ENCODE results near the gene SPTAN1.

Gene SPTAN1

GRCh38 chr9:128607642-128608350 is 55.4 kb downstream of the SPTAN1 start:
- no peak for DNase-seq

- DNase-seq, result no peak
Measured at GRCh38 chr9:128610897-128611296, 58.5 kb downstream of the SPTAN1 start.

- no peak for DNase-seq
Measured at GRCh38 chr9:128611600-128612394, 59.4 kb downstream of the SPTAN1 start.

- no peak for DNase-seq
Measured at GRCh38 chr9:128614728-128615127, 62.3 kb downstream of the SPTAN1 start.

GRCh38 chr9:128615571-128615970 is 63.2 kb downstream of the SPTAN1 start:
- no peak for DNase-seq

GRCh38 chr9:128617943-128618342 is 65.6 kb downstream of the SPTAN1 start:
- no peak for DNase-seq

- DNase-seq, result no peak
Measured at GRCh38 chr9:128619127-128619526, 66.7 kb downstream of the SPTAN1 start.

- DNase-seq, result no peak
Measured at GRCh38 chr9:128619779-128620178, 67.4 kb downstream of the SPTAN1 start.

- no peak for DNase-seq
Measured at GRCh38 chr9:128621730-128622455, 69.5 kb downstream of the SPTAN1 start.

GRCh38 chr9:128624566-128624965 is 72.2 kb downstream of the SPTAN1 start:
- no peak for DNase-seq

- no peak for DNase-seq
Measured at GRCh38 chr9:128625391-128626146, 73.2 kb downstream of the SPTAN1 start.

GRCh38 chr9:128626181-128626580 is 73.8 kb downstream of the SPTAN1 start:
- no peak for DNase-seq

GRCh38 chr9:128627127-128627715 is 74.8 kb downstream of the SPTAN1 start:
- DNase-seq, result no peak

GRCh38 chr9:128627906-128628305 is 75.5 kb downstream of the SPTAN1 start:
- no peak for DNase-seq

- DNase-seq, result no peak
Measured at GRCh38 chr9:128628471-128629048, 76.2 kb downstream of the SPTAN1 start.

- no peak for DNase-seq
Measured at GRCh38 chr9:128629136-128629535, 76.7 kb downstream of the SPTAN1 start.

GRCh38 chr9:128629852-128630545 is 77.6 kb downstream of the SPTAN1 start:
- no peak for DNase-seq

GRCh38 chr9:128631636-128632035 is 79.2 kb downstream of the SPTAN1 start:
- no peak for DNase-seq

- DNase-seq, result no peak
Measured at GRCh38 chr9:128632066-128632465, 79.7 kb downstream of the SPTAN1 start.

- no peak for DNase-seq
Measured at GRCh38 chr9:128632486-128632885, 80.1 kb downstream of the SPTAN1 start.

GRCh38 chr9:128633057-128633456 is 80.7 kb downstream of the SPTAN1 start:
- no peak for DNase-seq

GRCh38 chr9:128633601-128634000 is 81.2 kb downstream of the SPTAN1 start:
- DNase-seq, result no peak
